ENCODE measurements around the gene NRSN2.

The NRSN2 gene

GRCh38 chr20:364905-365794 is 18.2 kb downstream of the NRSN2 start:
- Histone ChIP-seq H3K27me3 (replicated peaks; ENCODE audit: control insufficient read depth, insufficient read depth, low read length) (no peaks in the 10 kb centered on the region), H3K36me3 (ENCODE audit: control insufficient read depth, insufficient read depth, low read length) (no peaks in the 10 kb centered on the region), H3K4me3 (replicated peaks; ENCODE audit: low read depth, low read length) (no peak overlapping the region)
- TF ChIP-seq CTCF (IDR thresholded peaks at IDR 0.05; ENCODE audit: insufficient read depth, low read length, poor library complexity, severe bottlenecking), result no peak
- no peak for DNase-seq (ENCODE audit: extremely low read depth, insufficient read length)

DNA sequence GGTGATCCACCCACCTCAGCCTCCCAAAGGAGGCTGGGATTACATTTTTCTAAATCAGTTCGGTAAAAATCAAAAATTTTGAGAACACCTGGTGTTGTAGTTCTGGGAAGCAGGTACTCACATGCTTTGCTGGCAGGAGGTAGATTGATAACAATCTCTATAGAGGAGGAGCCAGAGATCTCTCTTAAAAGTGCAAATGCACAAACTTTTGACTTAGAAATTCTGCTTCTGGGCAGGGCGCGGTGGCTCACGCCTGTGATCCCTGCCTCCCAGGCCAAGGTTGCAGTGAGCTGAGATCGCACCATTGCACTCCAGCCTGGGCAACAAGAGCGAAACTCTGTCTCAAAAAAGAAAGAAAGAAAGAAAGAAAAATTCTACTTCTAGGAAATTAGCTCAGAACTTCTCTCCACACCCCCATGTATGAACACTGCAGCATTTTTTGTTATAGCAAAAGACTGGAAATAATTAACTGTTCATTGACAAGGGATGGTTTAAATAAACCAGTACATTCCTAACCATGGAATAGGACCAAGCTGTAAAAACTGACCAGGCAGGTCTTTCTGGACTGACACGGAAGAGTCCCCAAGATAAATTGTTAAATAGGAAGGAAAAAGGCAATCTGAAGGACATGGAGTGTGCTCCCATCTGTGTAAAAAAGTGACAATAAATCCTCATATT is 19.3 kb downstream of the NRSN2 start:
- Histone ChIP-seq H3K27me3 (replicated peaks; ENCODE audit: control insufficient read depth, insufficient read depth, low read length) (no peaks in the 10 kb centered on the region), H3K36me3 (ENCODE audit: control insufficient read depth, insufficient read depth, low read length) (no peaks in the 10 kb centered on the region), H3K4me3 (replicated peaks; ENCODE audit: low read depth, low read length) (no peak overlapping the region)
- TF ChIP-seq CTCF (IDR thresholded peaks at IDR 0.05; ENCODE audit: insufficient read depth, low read length, poor library complexity, severe bottlenecking), result no peak
- DNase-seq (ENCODE audit: extremely low read depth, insufficient read length), result no peak

DNA sequence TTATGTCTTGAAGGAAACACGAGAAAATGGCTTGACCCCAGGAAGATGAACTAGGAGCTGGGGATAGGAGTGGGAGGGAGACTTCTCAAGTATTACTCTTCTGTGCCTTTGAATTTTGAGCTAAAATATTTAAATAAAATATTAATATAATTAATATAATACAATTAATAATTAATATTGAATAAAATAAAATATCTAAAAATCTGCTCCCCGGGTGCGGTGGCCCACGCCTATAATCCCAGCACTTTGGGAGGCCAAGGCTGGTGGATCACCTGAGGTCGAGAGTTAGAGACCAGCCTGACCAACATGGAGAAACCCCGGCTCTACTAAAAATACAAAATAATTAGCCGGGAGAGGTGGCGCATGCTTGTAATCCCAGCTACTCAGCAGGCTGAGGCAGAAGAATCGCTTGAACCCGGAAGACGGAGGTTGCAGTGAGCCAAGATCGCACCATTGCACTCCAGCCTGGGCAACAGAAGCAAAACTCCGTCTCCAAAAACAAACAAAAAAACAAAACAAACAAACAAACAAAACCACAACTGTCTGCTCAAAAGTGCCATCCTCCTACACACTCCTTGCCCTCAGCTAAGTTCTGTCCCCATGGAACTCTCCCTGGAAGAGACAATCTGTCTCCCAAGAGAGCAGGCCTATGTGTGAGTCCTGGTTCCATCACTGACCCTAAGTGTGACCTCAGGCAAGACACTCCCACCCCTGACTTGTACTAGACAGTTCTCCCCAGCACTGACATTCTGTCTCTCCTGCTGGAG is 20.0 kb downstream of the NRSN2 start:
- H3K36me3 ChIP-seq (ENCODE audit: control insufficient read depth, insufficient read depth, low read length), result no peaks in the 10 kb centered on the region
- no peaks in the 10 kb centered on the region for H3K27me3 ChIP-seq (replicated peaks; ENCODE audit: control insufficient read depth, insufficient read depth, low read length)
- no peak for TF ChIP-seq CTCF (IDR thresholded peaks at IDR 0.05; ENCODE audit: insufficient read depth, low read length, poor library complexity, severe bottlenecking)
- H3K4me3 ChIP-seq (replicated peaks; ENCODE audit: low read depth, low read length), result no peak overlapping the region
- no peak for DNase-seq (ENCODE audit: extremely low read depth, insufficient read length)

GRCh38 chr20:367486-367887 is 20.6 kb downstream of the NRSN2 start:
- Histone ChIP-seq H3K4me3 (replicated peaks; ENCODE audit: low read depth, low read length) (no peak overlapping the region), H3K27me3 (replicated peaks; ENCODE audit: control insufficient read depth, insufficient read depth, low read length) (no peaks in the 10 kb centered on the region), H3K36me3 (ENCODE audit: control insufficient read depth, insufficient read depth, low read length) (no peaks in the 10 kb centered on the region)
- DNase-seq (ENCODE audit: extremely low read depth, insufficient read length), result no peak
- TF ChIP-seq CTCF (IDR thresholded peaks at IDR 0.05; ENCODE audit: insufficient read depth, low read length, poor library complexity, severe bottlenecking), result no peak

DNA sequence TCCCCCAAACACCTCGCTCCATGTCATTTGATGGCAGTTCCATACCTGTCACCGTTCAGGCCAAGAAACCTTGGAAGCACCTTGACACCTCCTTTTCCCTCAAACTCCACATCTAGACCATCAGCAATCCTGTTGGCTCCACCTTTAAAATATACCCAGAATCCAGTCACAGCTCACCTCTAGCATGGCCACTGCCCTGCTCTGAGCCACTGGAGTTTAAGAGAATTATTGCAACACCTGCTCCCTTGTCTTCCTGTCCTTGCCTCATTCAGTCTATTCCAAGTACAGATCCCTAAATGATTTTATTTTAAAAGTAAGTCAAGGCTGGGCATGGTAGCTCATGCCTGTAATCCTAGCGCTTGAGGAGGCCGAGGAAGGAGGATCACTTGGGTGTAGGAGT is 22.0 kb downstream of the NRSN2 start:
- H3K36me3 ChIP-seq (ENCODE audit: control insufficient read depth, insufficient read depth, low read length), result no peaks in the 10 kb centered on the region
- no peak overlapping the region for H3K4me3 ChIP-seq (replicated peaks; ENCODE audit: low read depth, low read length)
- TF ChIP-seq CTCF (IDR thresholded peaks at IDR 0.05; ENCODE audit: insufficient read depth, low read length, poor library complexity, severe bottlenecking), result no peak
- no peaks in the 10 kb centered on the region for H3K27me3 ChIP-seq (replicated peaks; ENCODE audit: control insufficient read depth, insufficient read depth, low read length)
- no peak for DNase-seq (ENCODE audit: extremely low read depth, insufficient read length)

All from GM06990 (cell line).